Ishikawa (cell line): Measurements from ENCODE around the gene BAZ2B.

Experiments used
- CEBPB ChIP-seq: IDR thresholded peaks from 2 replicates; pipeline ENCODE4 v1.6.1; 2012
- CREB1 ChIP-seq: IDR thresholded peaks from 2 replicates; pipeline ENCODE4 v1.6.1; 2012; ENCODE audit warnings: low read depth
- EGR1 ChIP-seq: IDR thresholded peaks from 2 replicates; pipeline ENCODE4 v1.6.1; 2012
- EP300 ChIP-seq: IDR thresholded peaks from 2 replicates; pipeline ENCODE4 v1.6.1; 2012; ENCODE audit warnings: borderline replicate concordance
- FOXM1 ChIP-seq: IDR thresholded peaks from 2 replicates; pipeline ENCODE4 v1.6.1; 2012; ENCODE audit warnings: low read depth, borderline replicate concordance
- NFIC ChIP-seq: IDR thresholded peaks from 2 replicates; pipeline ENCODE4 v1.6.1; 2012
- RAD21 ChIP-seq: IDR thresholded peaks from 2 replicates; pipeline ENCODE4 v1.6.1; 2012; ENCODE audit warnings: low read depth
- TAF1 ChIP-seq: IDR thresholded peaks from 2 replicates; pipeline ENCODE4 v1.6.1; 2012; ENCODE audit warnings: low read depth, mild to moderate bottlenecking
- TCF12 ChIP-seq: IDR thresholded peaks from 2 replicates; pipeline ENCODE4 v1.6.1; 2012; ENCODE audit warnings: low read depth
- TEAD4 ChIP-seq: IDR thresholded peaks from 2 replicates; pipeline ENCODE4 v1.6.1; 2012
- YY1 ChIP-seq: IDR thresholded peaks from 2 replicates; pipeline ENCODE4 v1.6.1; 2012; ENCODE audit warnings: low read depth
- ZBTB7A ChIP-seq: IDR thresholded peaks from 2 replicates; pipeline ENCODE4 v1.6.1; 2012; ENCODE audit warnings: low read depth
- TF ChIP-seq, protein P1 (sequence below): IDR thresholded peaks from 2 replicates; pipeline ENCODE4 v1.6.1; 2012; ENCODE audit warnings: low read depth, mild to moderate bottlenecking
- TF ChIP-seq, protein P2 (sequence below): IDR thresholded peaks from 2 replicates; pipeline ENCODE4 v1.6.1; 2012
- TF ChIP-seq, protein P3 (sequence below): IDR thresholded peaks from 2 replicates; pipeline ENCODE4 v1.6.1; 2012

BAZ2B gene

DNA sequence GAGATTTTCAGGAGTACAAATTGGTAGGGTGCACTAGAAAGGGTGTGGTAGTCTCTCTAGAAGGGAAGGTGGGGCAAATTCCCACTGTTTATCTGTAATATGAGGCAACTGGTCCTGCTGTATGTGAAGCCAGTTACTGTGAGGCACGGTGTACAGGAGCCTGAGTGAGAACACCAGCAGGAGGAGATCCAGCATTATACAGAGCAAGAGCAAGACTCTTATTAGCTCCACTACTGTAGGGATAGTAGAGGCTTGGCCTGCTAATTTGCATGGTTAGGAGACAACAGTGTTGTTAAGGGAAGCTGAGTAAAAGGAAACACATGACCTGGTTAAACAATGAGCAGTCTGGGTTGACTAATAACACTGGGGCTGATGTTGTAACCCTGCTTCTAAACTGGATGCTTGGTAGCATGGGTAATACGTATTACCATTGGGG, 253.5 kb downstream of the BAZ2B start:
- no peak for TF ChIP-seq CREB1
- TF ChIP-seq, protein P1, sequence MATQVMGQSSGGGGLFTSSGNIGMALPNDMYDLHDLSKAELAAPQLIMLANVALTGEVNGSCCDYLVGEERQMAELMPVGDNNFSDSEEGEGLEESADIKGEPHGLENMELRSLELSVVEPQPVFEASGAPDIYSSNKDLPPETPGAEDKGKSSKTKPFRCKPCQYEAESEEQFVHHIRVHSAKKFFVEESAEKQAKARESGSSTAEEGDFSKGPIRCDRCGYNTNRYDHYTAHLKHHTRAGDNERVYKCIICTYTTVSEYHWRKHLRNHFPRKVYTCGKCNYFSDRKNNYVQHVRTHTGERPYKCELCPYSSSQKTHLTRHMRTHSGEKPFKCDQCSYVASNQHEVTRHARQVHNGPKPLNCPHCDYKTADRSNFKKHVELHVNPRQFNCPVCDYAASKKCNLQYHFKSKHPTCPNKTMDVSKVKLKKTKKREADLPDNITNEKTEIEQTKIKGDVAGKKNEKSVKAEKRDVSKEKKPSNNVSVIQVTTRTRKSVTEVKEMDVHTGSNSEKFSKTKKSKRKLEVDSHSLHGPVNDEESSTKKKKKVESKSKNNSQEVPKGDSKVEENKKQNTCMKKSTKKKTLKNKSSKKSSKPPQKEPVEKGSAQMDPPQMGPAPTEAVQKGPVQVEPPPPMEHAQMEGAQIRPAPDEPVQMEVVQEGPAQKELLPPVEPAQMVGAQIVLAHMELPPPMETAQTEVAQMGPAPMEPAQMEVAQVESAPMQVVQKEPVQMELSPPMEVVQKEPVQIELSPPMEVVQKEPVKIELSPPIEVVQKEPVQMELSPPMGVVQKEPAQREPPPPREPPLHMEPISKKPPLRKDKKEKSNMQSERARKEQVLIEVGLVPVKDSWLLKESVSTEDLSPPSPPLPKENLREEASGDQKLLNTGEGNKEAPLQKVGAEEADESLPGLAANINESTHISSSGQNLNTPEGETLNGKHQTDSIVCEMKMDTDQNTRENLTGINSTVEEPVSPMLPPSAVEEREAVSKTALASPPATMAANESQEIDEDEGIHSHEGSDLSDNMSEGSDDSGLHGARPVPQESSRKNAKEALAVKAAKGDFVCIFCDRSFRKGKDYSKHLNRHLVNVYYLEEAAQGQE, result no peak
- no peak for TF ChIP-seq NFIC
- TF ChIP-seq TAF1, result no peak
- no peak for TF ChIP-seq CEBPB
- no peak for TF ChIP-seq ZBTB7A
- no peak for TF ChIP-seq RAD21
- TF ChIP-seq TCF12, result no peak
- no peak for TF ChIP-seq YY1
- TF ChIP-seq TEAD4, result no peak
- TF ChIP-seq, protein P2, sequence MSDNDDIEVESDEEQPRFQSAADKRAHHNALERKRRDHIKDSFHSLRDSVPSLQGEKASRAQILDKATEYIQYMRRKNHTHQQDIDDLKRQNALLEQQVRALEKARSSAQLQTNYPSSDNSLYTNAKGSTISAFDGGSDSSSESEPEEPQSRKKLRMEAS, result no peak

DNA sequence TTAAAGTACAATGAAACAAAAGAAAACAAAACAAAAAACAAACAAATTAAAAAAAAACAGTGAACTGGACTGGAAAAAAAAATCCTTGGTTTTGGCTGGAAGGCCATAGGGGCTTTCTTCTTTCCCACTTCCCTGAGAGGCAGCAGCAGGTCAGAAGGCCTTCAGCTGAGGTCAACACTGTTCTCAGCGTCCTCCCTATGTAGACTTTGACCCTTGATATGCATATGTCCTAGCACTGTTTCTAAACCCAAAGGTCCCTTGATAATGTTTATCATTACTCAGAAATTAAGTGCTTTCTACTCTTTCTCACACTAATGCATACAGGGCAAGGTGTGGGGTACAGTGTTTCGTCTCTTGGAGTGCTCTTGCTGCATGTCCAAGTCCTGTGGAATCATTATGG, 254.3 kb downstream of the BAZ2B start:
- TF ChIP-seq CREB1 (no peak), CEBPB (no peak)
- TF ChIP-seq, protein P2, result no peak

DNA sequence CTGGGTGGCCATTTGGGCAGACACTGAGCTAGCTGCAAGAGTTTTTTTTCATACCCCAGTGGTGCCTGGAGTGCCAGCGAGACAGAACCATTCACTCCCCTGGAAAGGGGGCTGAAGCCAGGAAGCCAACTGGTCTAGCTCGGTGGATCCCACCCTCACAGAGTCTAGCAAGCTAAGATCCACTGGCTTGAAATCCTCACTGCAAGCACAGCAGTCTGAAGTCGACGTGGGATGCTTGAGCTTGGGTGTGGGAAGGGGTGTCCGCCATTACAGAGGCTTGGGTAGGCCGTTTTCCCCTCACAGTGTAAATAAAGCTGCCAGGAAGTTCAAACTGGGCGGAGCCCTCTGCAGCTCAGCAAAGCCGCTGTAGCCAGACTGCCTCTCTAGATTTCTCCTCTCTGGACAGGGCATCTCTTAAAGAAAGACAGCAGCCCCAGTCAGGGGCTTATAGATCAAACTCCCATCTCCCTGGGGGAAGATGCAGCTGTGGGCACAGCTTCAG, 260.2 kb downstream of the BAZ2B start:
- TF ChIP-seq CREB1 (no peak), TAF1 (no peak), CEBPB (no peak)

DNA sequence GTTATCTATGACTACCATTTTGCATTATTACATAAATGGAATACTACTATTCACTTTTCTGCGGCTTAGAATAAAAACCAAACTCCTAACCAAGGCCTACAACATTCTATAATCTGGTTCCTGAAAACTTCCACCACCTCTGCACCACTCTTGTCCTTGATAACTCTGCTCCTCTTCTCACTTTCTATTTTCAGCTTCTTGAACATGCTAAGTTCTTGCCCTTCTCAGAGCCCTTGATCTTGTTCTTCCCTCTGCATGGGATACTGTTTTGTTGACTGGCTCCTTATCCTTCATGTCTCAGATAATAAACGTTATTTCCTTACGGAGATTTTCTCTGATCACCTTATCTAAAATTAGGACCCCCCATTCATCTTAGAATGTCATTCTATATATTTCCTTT, 264.4 kb downstream of the BAZ2B start:
- TF ChIP-seq NFIC (no peak), YY1 (no peak), TAF1 (no peak), CREB1 (no peak), TEAD4 (no peak), TCF12 (no peak), EGR1 (no peak), CEBPB (no peak), FOXM1 (no peak), ZBTB7A (no peak), EP300 (no peak), RAD21 (no peak)
- TF ChIP-seq, protein P3, sequence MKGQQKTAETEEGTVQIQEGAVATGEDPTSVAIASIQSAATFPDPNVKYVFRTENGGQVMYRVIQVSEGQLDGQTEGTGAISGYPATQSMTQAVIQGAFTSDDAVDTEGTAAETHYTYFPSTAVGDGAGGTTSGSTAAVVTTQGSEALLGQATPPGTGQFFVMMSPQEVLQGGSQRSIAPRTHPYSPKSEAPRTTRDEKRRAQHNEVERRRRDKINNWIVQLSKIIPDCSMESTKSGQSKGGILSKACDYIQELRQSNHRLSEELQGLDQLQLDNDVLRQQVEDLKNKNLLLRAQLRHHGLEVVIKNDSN, result no peak
- TF ChIP-seq, protein P2, result no peak
- TF ChIP-seq, protein P1, result no peak

DNA sequence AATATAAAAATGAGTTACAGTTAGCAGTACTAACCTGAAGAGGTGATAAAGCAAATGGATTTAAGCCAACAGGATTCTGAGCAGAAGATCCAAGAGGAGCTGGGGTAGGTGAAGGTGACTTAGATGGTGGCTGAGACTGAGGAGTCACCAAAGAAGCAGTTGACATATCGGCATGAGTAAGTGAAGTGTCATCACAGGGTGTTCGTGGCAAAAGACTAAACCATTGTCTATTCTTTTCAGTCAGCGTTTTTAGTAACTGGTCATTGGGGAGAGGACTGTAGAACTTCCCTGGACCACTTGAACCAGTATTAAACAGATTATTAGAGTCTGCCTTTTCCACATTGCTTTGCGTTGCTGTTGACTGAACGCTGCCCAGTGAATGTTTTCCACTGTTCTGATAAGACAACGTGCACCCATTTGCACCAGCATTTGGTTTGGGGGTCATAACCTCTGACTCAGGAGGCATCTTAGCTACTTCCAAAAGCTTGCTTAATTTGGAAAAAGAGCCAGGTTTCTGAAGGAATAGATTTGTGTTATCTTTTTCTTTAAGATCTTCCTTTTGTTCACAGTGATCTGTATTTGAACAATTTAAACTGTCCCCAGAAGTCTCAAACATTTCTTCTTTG, 266.6 kb downstream of the BAZ2B start:
- TF ChIP-seq FOXM1 (no peak), CREB1 (no peak), TEAD4 (no peak), EGR1 (no peak), TAF1 (no peak), CEBPB (no peak), RAD21 (no peak), ZBTB7A (no peak), NFIC (no peak), TCF12 (no peak), EP300 (no peak), YY1 (no peak)
- TF ChIP-seq, protein P1, result no peak
- TF ChIP-seq, protein P2, result no peak
- TF ChIP-seq, protein P3, result no peak
